ENCODE measurements around the gene LRRIQ3. TPM values are rescaled to one million over a fixed set of nuclear protein-coding genes. Genes with fewer than 3 reads are reported as not detected.

Gene LRRIQ3
- total and polyA plus RNA-seq, 2 donors (not counting 3 experiments of a cell fraction or from before 2014, with no cell fraction given): 0.21 to 1.1 TPM

- no TSS peak for BruUV-seq (replicated peaks)
- Histone ChIP-seq H3K36me3 (ENCODE audit: control insufficient read depth in 2 of 2, extremely low read depth in 1 of 2, insufficient read depth in 2 of 2, low read length in 2 of 2) (no peaks in the 10 kb centered on the region), H3K4me2 (ENCODE audit: insufficient read depth, low read length) (no peak overlapping the region), H4K20me1 (replicated peaks; ENCODE audit: control insufficient read depth, extremely low read depth, insufficient read depth, low read length) (no peaks in the 10 kb centered on the region), H2AFZ (ENCODE audit: low read depth, low read length) (no peak overlapping the region), H3K27ac (ENCODE audit: insufficient read depth, low read depth, low read length) (no peak overlapping the region), H3K4me3 (replicated peaks in 1 of 3; ENCODE audit: insufficient read depth in 1 of 3, low read depth in 1 of 3, low read length in 3 of 3) (no peak overlapping the region), H3K9me3 (replicated peaks; ENCODE audit: control insufficient read depth, insufficient read depth, low read length) (no peaks in the 10 kb centered on the region), H3K27me3 (ENCODE audit: control insufficient read depth in 2 of 2, insufficient read depth in 2 of 2, low read length in 2 of 2) (no peaks in the 10 kb centered on the region), H3K4me1 (ENCODE audit: control insufficient read depth, extremely low read depth, insufficient read depth, low read length) (no peaks in the 10 kb centered on the region), H3K79me2 (ENCODE audit: control insufficient read depth, insufficient read depth, low read length) (no peaks in the 10 kb centered on the region), H3K9me1 (replicated peaks; ENCODE audit: control insufficient read depth, extremely low read depth, insufficient read depth, low read length) (no peaks in the 10 kb centered on the region), H3K9ac (replicated peaks; ENCODE audit: extremely low read depth, insufficient read depth, low read length) (no peak overlapping the region)
- ChIA-PET POLR2A (no interaction called here), CTCF (interaction anchor here (1.4 kb wide), 1 partner anchor 465 kb away, joined by 3 read pairs; no protein-coding TSS in a partner anchor)
- dilution Hi-C loops (cut with MboI; ENCODE audit: extremely low pct_ligation_motif_present, low sequenced_read_pairs): no loop called here
- intact Hi-C loops (cut with micrococcal nuclease): no loop called here
- TF ChIP-seq FOS (IDR thresholded peaks at IDR 0.05; ENCODE audit: borderline replicate concordance, insufficient read depth, low read length): no peak
- TF ChIP-seq MAX (IDR thresholded peaks at IDR 0.05; ENCODE audit: insufficient read depth, insufficient read length): no peak
- TF ChIP-seq MYC (IDR thresholded peaks at IDR 0.05; ENCODE audit: low read depth, low read length): no peak
- TF ChIP-seq JUN (IDR thresholded peaks at IDR 0.05; ENCODE audit: borderline replicate concordance, insufficient read depth, insufficient read length, low read depth): no peak
- TF ChIP-seq POLR2AphosphoS5 (IDR thresholded peaks at IDR 0.05; ENCODE audit: insufficient read depth, low read depth, low read length): no peak
- no peak for TF ChIP-seq GATA2 (IDR thresholded peaks at IDR 0.05; ENCODE audit: insufficient read depth, insufficient read length, low read depth, low read length)
- TF ChIP-seq EZH2 (IDR thresholded peaks at IDR 0.05; ENCODE audit: borderline replicate concordance, low read depth, low read length, severe bottlenecking): no peak
- TF ChIP-seq CTCF (IDR thresholded peaks at IDR 0.05; ENCODE audit: extremely low read depth in 1 of 2, insufficient read depth in 1 of 2, low read depth in 1 of 2, low read length in 2 of 2): no peak
- no peak for TF ChIP-seq POLR2A (IDR thresholded peaks at IDR 0.05; ENCODE audit: low read depth, low read length)
- FAIRE-seq (no peak), DNase-seq (ENCODE audit: low read depth, low spot score) (no peak)
Observed at GRCh38 chr1:74003806-74004205, 194.2 kb downstream of the LRRIQ3 start.
